Stimulated activated CD8-positive, alpha-beta memory T cell treated with anti-CD3 and anti-CD28 coated beads, Interleukin-12 subunit alpha, Interleukin-12 subunit beta, amount 100 ng/mL, for 24 hours (primary cell): ENCODE results near the gene IQSEC2.

Experiments used
- DNase-seq: peaks from one replicate; pipeline ENCODE4 v3.0.0-alpha.2; 2020; ENCODE audit errors: extremely low read depth

IQSEC2 gene

DNA sequence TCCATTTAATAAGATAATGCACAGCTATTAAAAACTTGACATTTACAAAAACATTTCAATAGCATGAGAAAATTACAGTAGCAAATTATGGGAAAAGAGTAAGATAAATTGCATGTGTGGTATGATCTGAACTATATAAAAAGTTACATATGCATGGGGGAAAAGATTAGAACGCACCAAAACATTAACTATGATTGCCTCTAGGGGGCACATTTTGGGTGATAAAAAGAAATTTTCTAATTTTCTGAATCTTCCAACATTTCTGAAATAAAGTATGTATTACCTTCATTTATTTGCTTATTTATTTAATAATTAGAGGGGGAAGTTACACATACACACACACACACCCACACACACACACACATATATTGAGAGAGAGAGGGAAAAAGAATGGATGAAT, 36.8 kb downstream of the IQSEC2 start:
- DNase-seq = no peak

DNA sequence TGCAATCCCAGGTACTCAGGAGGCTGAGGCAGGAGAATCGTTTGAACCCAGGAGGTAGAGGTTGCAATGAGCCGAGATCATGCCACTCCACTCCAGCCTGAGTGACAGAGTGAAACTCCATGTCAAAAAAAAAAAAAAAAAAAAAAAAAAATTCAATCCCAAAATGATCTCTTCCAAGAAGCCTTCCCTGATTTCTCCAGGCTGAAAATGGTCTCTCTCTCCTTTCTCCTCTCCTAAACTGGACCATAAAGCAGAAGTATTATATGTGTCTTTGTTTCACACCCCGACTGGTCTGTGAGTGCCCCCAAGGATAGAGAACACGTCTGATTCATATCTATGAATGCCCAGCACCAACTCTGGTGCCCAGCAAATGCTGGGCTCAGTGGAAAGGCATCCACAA, 39.1 kb downstream of the IQSEC2 start:
- DNase-seq = no peak

DNA sequence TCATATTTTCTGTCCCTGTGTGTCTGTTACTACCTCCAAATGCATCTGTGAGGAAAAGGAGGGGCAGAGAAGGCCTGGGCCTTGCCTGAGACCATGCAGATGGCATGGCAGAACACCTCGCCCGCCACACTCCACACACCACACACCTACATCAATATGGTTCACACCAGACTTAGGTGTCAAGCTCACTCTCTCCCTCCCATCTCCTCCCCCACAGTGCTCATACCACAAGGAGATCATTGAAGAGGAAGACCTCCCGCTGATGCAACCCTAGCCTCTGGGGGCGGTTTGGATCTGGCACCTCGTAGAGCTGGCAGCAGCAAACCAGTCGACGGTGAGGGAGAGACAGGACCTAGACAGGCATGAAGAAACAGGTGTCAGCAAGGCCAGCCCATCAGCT, 39.8 kb downstream of the IQSEC2 start:
- no peak for DNase-seq

- DNase-seq = no peak
Measured at GRCh38 chrX:53239474-53239873, 41.9 kb downstream of the IQSEC2 start.

- DNase-seq = no peak
Measured at GRCh38 chrX:53237056-53237455, 44.3 kb downstream of the IQSEC2 start.

- no peak for DNase-seq
Measured at GRCh38 chrX:53236025-53236679, 45.2 kb downstream of the IQSEC2 start.

GRCh38 chrX:53235566-53235965, 45.8 kb downstream of the IQSEC2 start:
- DNase-seq = no peak

GRCh38 chrX:53234484-53234883, 46.9 kb downstream of the IQSEC2 start:
- DNase-seq = no peak

- no peak for DNase-seq
Measured at GRCh38 chrX:53233536-53233935, 47.8 kb downstream of the IQSEC2 start.

DNA sequence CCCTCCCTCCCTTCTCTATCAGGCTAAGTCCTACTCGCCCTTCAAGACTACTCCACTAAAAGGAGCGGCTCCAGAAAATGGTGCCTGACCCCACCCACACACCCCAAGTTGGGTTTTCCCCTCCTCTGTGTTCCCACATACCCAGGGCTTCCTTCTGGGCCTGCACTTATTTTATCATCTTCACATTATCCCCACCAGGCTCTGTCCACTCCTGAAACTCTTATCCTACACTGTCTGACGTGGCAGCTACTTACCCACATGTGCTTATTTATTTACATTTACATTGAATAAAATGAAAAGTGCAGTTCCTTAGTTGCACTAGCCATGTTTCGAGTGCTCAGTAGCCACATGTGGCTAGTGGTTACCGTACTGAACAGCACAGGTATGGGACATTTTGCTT, 51.3 kb downstream of the IQSEC2 start:
- no peak for DNase-seq

DNA sequence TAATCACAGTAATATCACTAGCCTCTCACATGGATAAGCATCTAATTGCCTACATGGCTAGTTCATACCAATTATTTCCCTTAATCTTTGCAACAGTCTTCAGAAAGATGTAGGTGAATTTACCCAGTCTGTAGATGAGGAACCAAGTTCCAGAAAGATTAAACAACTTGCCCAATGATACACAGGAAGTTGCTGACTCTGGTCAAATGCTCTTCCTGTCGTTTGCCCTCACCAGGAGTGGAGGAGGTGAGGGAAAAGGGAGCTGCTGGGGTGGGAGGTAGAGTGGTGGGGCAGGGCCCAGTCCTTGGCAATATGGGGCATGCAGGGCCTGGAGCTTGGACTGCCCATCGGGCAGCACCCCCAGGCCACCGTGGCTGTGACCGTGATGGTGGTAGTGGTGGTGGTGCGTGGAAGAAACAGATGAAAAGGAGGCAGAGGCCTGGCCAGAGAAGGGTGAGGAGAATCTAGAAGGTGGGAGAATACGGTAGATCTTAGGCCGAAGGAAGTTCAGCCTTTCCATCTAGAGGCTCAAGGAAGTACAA, 54.1 kb downstream of the IQSEC2 start:
- DNase-seq = no peak

DNA sequence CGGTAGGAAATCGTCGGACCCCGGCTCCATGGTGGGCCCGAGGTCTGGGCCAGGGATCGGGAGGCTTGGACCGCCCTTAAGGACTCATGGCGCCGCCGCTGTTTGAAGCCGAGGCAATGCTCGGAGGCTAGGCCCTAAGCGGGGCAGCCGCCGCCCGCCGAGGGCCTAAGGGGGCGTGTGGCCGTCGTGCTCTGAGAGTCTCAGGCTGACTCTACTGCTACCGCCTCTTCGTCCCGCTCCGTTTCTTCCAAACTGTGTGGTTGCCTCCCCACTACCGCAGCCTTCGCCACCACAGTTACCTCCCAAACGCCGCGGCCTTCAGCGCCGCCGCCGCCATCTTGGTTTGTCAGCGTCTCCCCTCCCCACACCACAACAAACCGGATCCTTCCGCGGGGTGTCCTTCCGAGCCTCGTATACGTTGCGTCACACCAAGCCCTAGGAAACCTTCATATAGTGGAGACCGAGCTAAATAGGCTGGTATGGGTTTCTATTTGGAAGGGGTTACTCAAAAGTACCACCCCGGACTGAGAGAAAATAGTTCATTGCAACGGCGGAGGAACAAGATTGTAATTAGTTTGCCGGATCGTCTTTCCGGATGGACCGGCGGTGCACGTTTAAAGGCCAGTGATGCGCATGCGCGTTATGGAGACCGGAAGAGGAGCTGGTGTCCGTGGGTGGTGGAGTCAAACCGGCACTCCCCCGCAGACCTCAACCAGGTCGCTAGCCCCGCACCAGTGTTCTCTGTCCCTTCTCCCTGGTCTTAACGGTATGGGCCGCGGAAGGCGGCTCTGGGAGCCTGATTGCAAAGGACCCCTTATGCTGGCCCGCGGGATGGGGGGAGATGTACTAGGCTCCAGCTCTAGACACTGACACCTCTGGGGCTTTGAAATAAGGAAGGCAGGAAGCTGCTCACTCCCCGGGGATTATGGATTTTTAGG, 56.3 kb downstream of the IQSEC2 start, which contains the start of gene KDM5C:
Gene KDM5C, minus strand, starts transcription at position 348 of the 938 bp plus-strand sequence. Its CDS starts 318 bp downstream, at position 30.
- peak; percentile 61 for DNase-seq

GRCh38 chrX:53223955-53224859, 57.2 kb downstream of the IQSEC2 start:
- DNase-seq = no peak

DNA sequence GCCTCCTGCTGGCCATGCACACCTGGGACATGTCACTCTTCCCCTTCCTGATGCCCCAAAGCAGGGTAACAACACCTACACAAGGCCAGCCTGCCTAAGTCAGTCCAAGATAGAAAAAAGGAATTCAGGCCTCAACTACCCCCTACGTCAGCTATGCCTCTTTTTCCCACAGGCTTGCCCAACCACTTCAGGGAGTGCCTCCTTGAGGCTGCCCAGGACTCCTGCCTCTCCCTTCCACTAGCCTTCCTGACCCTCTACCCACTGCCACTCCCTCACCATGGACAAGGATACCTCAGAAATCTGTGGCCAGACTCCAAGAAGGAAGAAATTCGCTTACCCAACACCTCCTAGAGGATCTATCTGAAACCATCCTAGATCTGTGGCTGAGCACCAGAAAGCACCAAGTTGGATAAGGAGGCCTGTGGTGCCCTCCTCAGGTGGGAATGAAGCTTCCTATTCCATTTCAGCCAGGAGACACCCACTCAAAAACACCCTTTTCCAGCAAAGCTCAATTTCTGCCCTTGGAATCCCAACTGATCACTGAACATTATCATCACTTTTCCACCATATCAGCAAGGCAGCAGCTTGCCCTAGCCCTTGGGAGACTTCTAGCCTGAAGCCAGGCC, 58.2 kb downstream of the IQSEC2 start:
- no peak for DNase-seq
